Activated B cell treated with CpG ODN at 0.5 μM for 24 hours (primary cell): ENCODE results near the gene TMEM248. TPM values are rescaled to one million over a fixed set of nuclear protein-coding genes. Genes with fewer than 3 reads are reported as not detected.

Experiments used
- ATAC-seq: fragments of 200-7000 bp; cut with Tn5 transposase; one replicate; pipeline ENCODE4 v1.10.0; 2021; ENCODE audit warnings: low read depth, mild to moderate bottlenecking, moderate library complexity
- CTCF ChIA-PET: fragments of 350-600 bp; sonication (Branson Sonifier 250); formaldehyde crosslinking; loops from one replicate; lab custom pipeline; 2021; ENCODE audit warnings: antibody characterized with exemption; lab: Charles Lee
- POLR2A ChIA-PET: fragments of 350-600 bp; sonication (Branson Sonifier 250); formaldehyde crosslinking; loops from one replicate; lab custom pipeline; 2021; ENCODE audit warnings: antibody characterized with exemption; lab: Charles Lee
- DNase-seq: peaks from one replicate; pipeline ENCODE4 v3.0.0; 2022
- H3K27ac Mint-ChIP-seq: one replicate; pipeline ENCODE4 v1.8.0; 2020; ENCODE audit warnings: mixed read lengths
- H3K27me3 Mint-ChIP-seq: one replicate; pipeline ENCODE4 v1.8.0; 2021; ENCODE audit warnings: mixed read lengths
- H3K36me3 Mint-ChIP-seq: one replicate; pipeline ENCODE4 v1.8.0; 2021; ENCODE audit warnings: low read depth, mixed read lengths
- H3K4me1 Mint-ChIP-seq: one replicate; pipeline ENCODE4 v1.8.0; 2021; ENCODE audit warnings: mixed read lengths
- H3K4me3 Mint-ChIP-seq: one replicate; pipeline ENCODE4 v1.8.0; 2020; ENCODE audit warnings: mild to moderate bottlenecking, mixed read lengths
- H3K9me3 Mint-ChIP-seq: one replicate; pipeline ENCODE4 v1.8.0; 2020; ENCODE audit warnings: mixed read lengths
- intact Hi-C: fragments of 100-400 bp; cut with micrococcal nuclease; formaldehyde crosslinking; loops from one replicate; pipeline ENCODE4 v1.15.1; 2024
- total RNA-seq: library from RNA; stranded (reverse); gene quantifications from 2 replicates; pipeline ENCODE4 v1.2.3, GENCODE V29; 2022
- TF ChIP-seq, protein P1 (sequence below): fragments of 200-600 bp; IDR thresholded peaks from one replicate; pipeline ENCODE4 v1.8.0; 2022; ENCODE audit warnings: antibody characterized with exemption, mild to moderate bottlenecking

The TMEM248 gene
- total RNA-seq, 1 donor from 2014 or later, result 95.0 TPM

DNA sequence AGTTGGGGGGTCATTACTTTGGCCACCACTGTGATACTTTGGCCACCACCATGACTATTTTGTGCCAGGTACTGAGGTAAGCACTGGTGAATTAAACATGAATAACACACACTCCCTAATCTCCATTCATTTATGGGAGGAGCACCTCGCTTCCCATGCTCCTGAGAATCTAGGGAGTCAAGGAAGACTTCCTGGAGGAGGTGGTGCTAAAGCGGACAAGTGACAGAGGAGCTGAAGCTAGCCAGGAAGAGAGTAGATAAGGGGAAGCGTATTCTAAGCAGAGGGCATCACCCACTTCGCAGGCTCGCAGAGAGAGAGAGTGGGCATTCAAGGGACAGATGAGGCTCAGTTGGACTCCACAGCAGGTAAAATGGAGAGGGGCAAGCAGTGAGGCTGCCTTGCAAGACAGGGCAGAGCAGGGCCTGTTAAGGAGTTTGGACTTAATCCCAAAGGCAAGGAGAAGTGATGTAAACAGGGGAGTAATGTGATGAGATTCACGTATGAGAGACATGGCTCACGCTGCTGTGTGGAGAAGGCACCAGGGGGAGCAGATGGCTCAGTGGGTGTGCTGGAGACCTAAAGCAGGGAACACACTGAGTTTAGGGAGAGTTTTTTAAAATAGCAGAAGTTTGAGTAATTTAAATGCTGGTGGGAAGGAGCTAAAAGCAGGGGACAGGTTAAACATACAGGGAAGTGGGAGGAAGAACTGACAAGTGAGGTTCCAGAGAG, 21.3 kb upstream of the TMEM248 start:
- DNase-seq, result no peak
- intact Hi-C loops, result no loop called here
- ATAC-seq, result no peak
- Mint-ChIP-seq H3K9me3 (no peaks in the 10 kb centered on the region), H3K36me3 (peaks cover 3% of the 10 kb centered on the region), H3K27ac (no peak overlapping the region), H3K4me3 (no peak overlapping the region), H3K4me1 (no peaks in the 10 kb centered on the region), H3K27me3 (no peaks in the 10 kb centered on the region)
- ChIA-PET CTCF (no interaction called here), POLR2A (no interaction called here)
- TF ChIP-seq, protein P1, sequence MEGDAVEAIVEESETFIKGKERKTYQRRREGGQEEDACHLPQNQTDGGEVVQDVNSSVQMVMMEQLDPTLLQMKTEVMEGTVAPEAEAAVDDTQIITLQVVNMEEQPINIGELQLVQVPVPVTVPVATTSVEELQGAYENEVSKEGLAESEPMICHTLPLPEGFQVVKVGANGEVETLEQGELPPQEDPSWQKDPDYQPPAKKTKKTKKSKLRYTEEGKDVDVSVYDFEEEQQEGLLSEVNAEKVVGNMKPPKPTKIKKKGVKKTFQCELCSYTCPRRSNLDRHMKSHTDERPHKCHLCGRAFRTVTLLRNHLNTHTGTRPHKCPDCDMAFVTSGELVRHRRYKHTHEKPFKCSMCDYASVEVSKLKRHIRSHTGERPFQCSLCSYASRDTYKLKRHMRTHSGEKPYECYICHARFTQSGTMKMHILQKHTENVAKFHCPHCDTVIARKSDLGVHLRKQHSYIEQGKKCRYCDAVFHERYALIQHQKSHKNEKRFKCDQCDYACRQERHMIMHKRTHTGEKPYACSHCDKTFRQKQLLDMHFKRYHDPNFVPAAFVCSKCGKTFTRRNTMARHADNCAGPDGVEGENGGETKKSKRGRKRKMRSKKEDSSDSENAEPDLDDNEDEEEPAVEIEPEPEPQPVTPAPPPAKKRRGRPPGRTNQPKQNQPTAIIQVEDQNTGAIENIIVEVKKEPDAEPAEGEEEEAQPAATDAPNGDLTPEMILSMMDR, result no peak

- intact Hi-C loops, result no loop called here
- no peak for ATAC-seq
- TF ChIP-seq, protein P1, result no peak
- ChIA-PET CTCF (no interaction called here), POLR2A (no interaction called here)
- H3K27me3 Mint-ChIP-seq, result no peaks in the 10 kb centered on the region
- H3K36me3 Mint-ChIP-seq, result peaks cover 3% of the 10 kb centered on the region
- no peaks in the 10 kb centered on the region for H3K4me1 Mint-ChIP-seq
- H3K27ac Mint-ChIP-seq, result no peak overlapping the region
- no peaks in the 10 kb centered on the region for H3K9me3 Mint-ChIP-seq
- H3K4me3 Mint-ChIP-seq, result no peak overlapping the region
- no peak for DNase-seq
These were observed 18.8 kb upstream of the TMEM248 start for GRCh38 chr7:66901941-66902843.

DNA sequence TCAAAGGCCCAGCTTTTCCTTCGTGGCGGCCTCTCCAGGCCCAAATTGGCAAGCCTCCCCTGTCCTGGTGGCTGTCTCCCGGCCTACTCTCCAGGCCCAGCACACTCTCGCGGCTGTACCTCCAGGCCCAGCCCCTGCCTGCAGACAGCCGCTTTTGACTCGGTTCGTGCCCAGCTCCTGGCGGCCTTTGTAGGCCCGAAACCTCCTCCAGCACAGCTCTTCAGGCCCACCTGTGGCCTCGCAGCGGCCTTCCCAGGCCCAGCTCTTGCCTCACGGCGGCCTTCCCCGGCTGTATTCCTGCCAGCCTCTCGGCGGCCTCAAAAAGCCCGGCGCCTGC, 18.2 kb upstream of the TMEM248 start:
- ATAC-seq, result no peak
- CTCF ChIA-PET, result no interaction called here
- H3K27me3 Mint-ChIP-seq, result no peaks in the 10 kb centered on the region
- no peak for DNase-seq
- no peaks in the 10 kb centered on the region for H3K4me1 Mint-ChIP-seq
- H3K36me3 Mint-ChIP-seq, result peaks cover 3% of the 10 kb centered on the region
- intact Hi-C loops, result no loop called here
- no peak overlapping the region for H3K4me3 Mint-ChIP-seq
- POLR2A ChIA-PET, result no interaction called here
- TF ChIP-seq, protein P1, result no peak
- H3K27ac Mint-ChIP-seq, result no peak overlapping the region
- H3K9me3 Mint-ChIP-seq, result no peaks in the 10 kb centered on the region

DNA sequence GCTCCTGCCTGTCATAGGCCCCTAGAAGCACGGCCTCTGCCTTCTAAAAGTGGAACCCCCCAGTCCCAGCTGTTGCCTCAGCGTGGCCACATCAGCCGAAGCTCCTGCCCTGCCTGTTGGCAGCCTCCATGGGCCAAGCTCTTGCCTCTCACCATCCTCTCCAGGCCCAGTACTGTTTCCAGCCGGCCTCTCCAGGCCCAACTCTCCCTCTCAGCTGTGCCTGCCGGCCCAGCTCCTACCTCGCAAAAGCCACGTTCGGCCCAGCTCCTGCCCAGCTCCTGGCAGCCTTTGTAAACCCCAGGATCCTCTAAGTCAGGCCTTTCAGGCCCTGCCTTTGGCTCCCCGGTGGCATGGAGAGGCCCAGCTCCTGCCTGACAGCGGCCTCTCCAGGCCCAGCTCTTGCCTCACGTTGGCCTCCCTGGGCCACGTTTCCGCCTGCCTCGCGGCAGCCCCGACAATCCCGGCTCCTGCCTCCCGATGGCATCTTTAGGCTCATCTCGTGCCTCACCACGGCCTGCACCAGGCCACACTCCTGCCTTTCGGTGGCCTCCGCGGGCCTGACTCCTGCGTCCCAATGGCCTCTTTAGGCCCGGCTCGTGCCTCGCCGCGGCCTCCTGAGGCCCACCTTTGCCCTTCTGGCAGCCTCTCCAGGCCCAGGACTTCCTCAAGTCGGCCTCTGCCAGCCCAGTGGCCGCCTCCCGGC, 17.5 kb upstream of the TMEM248 start:
- Mint-ChIP-seq H3K4me3 (no peak overlapping the region), H3K27me3 (no peaks in the 10 kb centered on the region), H3K4me1 (no peaks in the 10 kb centered on the region), H3K36me3 (peaks cover 3% of the 10 kb centered on the region), H3K9me3 (no peaks in the 10 kb centered on the region), H3K27ac (no peak overlapping the region)
- CTCF ChIA-PET, result no interaction called here
- intact Hi-C loops, result no loop called here
- TF ChIP-seq, protein P1, result no peak
- POLR2A ChIA-PET, result interaction anchor here (0.5 kb wide), 1 partner anchor 15 kb away, joined by 3 read pairs; no protein-coding TSS in a partner anchor
- ATAC-seq, result no peak
- no peak for DNase-seq
